GM23338 (cell line): ENCODE measurements around the gene KRTAP10-12. TPM values are rescaled to one million over a fixed set of nuclear protein-coding genes. Genes with fewer than 3 reads are reported as not detected.

Source experiments
- ATAC-seq: fragments of 200-7000 bp; cut with Tn5 transposase; 3 replicates; pipeline ENCODE4 v1.9.1; 2020
- DNase-seq: peaks from one replicate; pipeline ENCODE4 v3.0.0-alpha.2; 2015; ENCODE audit warnings: low spot score
- H2AFZ ChIP-seq: fragments of 200-600 bp; sonication (generic); 2 replicates; pipeline ENCODE4 v1.8.0; 2016; ENCODE audit warnings: antibody characterized with exemption, mild to moderate bottlenecking, moderate library complexity
- H3F3A ChIP-seq: fragments of 200-600 bp; sonication (generic); replicated peaks from 2 replicates; pipeline ENCODE4 v1.8.0; 2017; ENCODE audit warnings: antibody characterized with exemption, mixed run types, low read depth
- H3K27ac ChIP-seq: fragments of 200-600 bp; sonication (generic); 2 replicates; pipeline ENCODE4 v1.6.1; 2016; ENCODE audit warnings: low read depth
- H3K27me3 ChIP-seq: fragments of 200-600 bp; sonication (generic); 2 replicates; pipeline ENCODE4 v1.8.0; 2016; ENCODE audit warnings: mild to moderate bottlenecking, mixed run types, moderate library complexity; ENCODE audit not compliant: insufficient read depth
- H3K36me3 ChIP-seq: fragments of 200-600 bp; sonication (generic); 2 replicates; pipeline ENCODE4 v1.8.0; 2016; ENCODE audit warnings: mild to moderate bottlenecking; ENCODE audit not compliant: insufficient read depth
- H3K4me1 ChIP-seq: fragments of 200-600 bp; sonication (generic); 2 replicates; pipeline ENCODE4 v1.8.0; 2016; ENCODE audit warnings: mild to moderate bottlenecking, moderate library complexity; ENCODE audit not compliant: insufficient read depth
- H3K4me2 ChIP-seq: fragments of 200-600 bp; sonication (generic); 2 replicates; pipeline ENCODE4 v1.7.1; 2017; ENCODE audit warnings: mixed run types
- H3K4me3 ChIP-seq: fragments of 200-600 bp; sonication (generic); 2 replicates; pipeline ENCODE4 v1.6.1; 2016; ENCODE audit warnings: mixed run types
- H3K79me2 ChIP-seq: fragments of 200-600 bp; sonication (generic); replicated peaks from 2 replicates; pipeline ENCODE4 v1.8.0; 2017; ENCODE audit warnings: mild to moderate bottlenecking; ENCODE audit not compliant: insufficient read depth
- H3K9me2 ChIP-seq: fragments of 200-600 bp; sonication (generic); 2 replicates; pipeline ENCODE4 v1.8.0; 2017; ENCODE audit not compliant: insufficient read depth
- H4K20me1 ChIP-seq: fragments of 200-600 bp; sonication (generic); replicated peaks from 2 replicates; pipeline ENCODE4 v1.8.0; 2017; ENCODE audit warnings: mild to moderate bottlenecking; ENCODE audit not compliant: insufficient read depth
- H3K27ac Mint-ChIP-seq: 2 replicates; pipeline ENCODE4 v1.8.0; 2020; ENCODE audit warnings: inconsistent platforms, mild to moderate bottlenecking, moderate library complexity, mixed read lengths
- H3K27me3 Mint-ChIP-seq: 3 replicates; pipeline ENCODE4 v1.8.0; 2022; ENCODE audit warnings: low read depth, mild to moderate bottlenecking, moderate library complexity, mixed read lengths, inconsistent platforms; ENCODE audit not compliant: insufficient read depth, poor library complexity
- H3K36me3 Mint-ChIP-seq: 3 replicates; pipeline ENCODE4 v1.8.0; 2021; ENCODE audit warnings: low read depth, mild to moderate bottlenecking, inconsistent platforms, moderate library complexity, mixed read lengths
- H3K4me1 Mint-ChIP-seq: 3 replicates; pipeline ENCODE4 v1.8.0; 2020; ENCODE audit warnings: mild to moderate bottlenecking, inconsistent platforms, mixed read lengths
- H3K4me3 Mint-ChIP-seq: 3 replicates; pipeline ENCODE4 v1.8.0; 2021; ENCODE audit warnings: moderate library complexity, mild to moderate bottlenecking, inconsistent platforms, mixed read lengths
- H3K9me3 Mint-ChIP-seq: 3 replicates; pipeline ENCODE4 v1.8.0; 2020; ENCODE audit warnings: moderate library complexity, mild to moderate bottlenecking, inconsistent platforms, mixed read lengths
- EZH2 ChIP-seq: fragments of 200-600 bp; sonication (generic); IDR thresholded peaks from one replicate; pipeline ENCODE4 v1.8.0; 2017; ENCODE audit warnings: antibody characterized with exemption, mild to moderate bottlenecking, low read depth; ENCODE audit not compliant: unreplicated experiment
- STAT1 ChIP-seq: IDR thresholded peaks from one replicate; pipeline ENCODE4 v1.6.1; 2016; ENCODE audit warnings: antibody characterized with exemption; ENCODE audit not compliant: unreplicated experiment
- ZNF114 ChIP-seq: fragments of 250-450 bp; sonication (Bioruptor Pico); IDR thresholded peaks from 2 replicates; pipeline ENCODE4 v1.5.0; 2020; ENCODE audit warnings: mild to moderate bottlenecking, moderate library complexity
- ZNF331 ChIP-seq: fragments of 250-450 bp; sonication (Bioruptor Pico); IDR thresholded peaks from 2 replicates; pipeline ENCODE4 v1.5.0; 2020; ENCODE audit warnings: low read depth, mild to moderate bottlenecking, moderate library complexity
- polyA plus RNA-seq: library from polyadenylated mRNA; unstranded; fragments of >200 nt; fragmentation: Nextera tagmentation; extraction: Ambion mirVana; gene quantifications from 2 replicates; pipeline ENCODE4 v1.2.1, GENCODE V29; 2016
- total RNA-seq: library from RNA; depleted of rRNA; stranded (reverse); fragments of >200 nt; shearing (Covaris generic); gene quantifications from 2 replicates; pipeline ENCODE4 v1.2.3, GENCODE V29; 2014
- TF ChIP-seq, protein P1 (sequence below): IDR thresholded peaks from one replicate; pipeline ENCODE4 v1.6.1; 2018; ENCODE audit warnings: antibody characterized with exemption; ENCODE audit not compliant: unreplicated experiment
- TF ChIP-seq, protein P2 (sequence below): fragments of 250-450 bp; sonication (Bioruptor Pico); IDR thresholded peaks from 2 replicates; pipeline ENCODE4 v1.5.0; 2020; ENCODE audit warnings: mild to moderate bottlenecking, moderate library complexity

The KRTAP10-12 gene
- total and polyA plus RNA-seq, 2 experiments from 2014 or later = not detected

DNA sequence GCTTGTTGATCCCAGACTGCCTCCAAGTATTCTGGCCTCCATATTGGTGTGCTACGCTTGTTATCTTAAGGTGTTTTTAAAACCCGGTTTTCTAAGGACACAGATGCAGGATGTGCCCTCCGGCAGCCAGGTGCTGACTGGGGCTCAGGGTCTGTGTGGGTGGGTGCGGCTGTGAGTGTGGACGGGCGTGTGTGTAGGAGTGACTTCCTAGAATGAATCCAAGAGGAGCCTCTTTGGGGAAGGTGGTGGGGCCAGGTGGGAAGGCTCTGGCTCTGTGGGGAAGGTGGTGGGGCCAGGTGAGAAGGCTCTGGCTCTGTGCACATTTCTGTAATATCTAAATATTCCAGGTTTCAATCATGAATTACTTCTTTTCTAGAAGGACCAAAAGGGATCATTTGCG lies 27.2 kb downstream of the KRTAP10-12 start:
- H3K27ac ChIP-seq = no peak overlapping the region
- H3K27me3 ChIP-seq = peaks cover 22% of the 10 kb centered on the region
- H4K20me1 ChIP-seq = no peaks in the 10 kb centered on the region
- H3K27ac Mint-ChIP-seq = no peak overlapping the region
- peak overlapping the region; percentile 96; the same call in 1 of the 2 replicates for H2AFZ ChIP-seq
- H3K4me3 ChIP-seq = no peak overlapping the region
- H3K4me2 ChIP-seq = peak overlapping the region; percentile 78; the same call in 1 of the 2 replicates
- no peaks in the 10 kb centered on the region for H3K36me3 ChIP-seq
- H3K4me1 Mint-ChIP-seq = peaks cover 13% of the 10 kb centered on the region
- H3K36me3 Mint-ChIP-seq = no peaks in the 10 kb centered on the region
- no peaks in the 10 kb centered on the region for H3K9me2 ChIP-seq
- H3K79me2 ChIP-seq = no peaks in the 10 kb centered on the region
- H3K27me3 Mint-ChIP-seq = peaks cover 27% of the 10 kb centered on the region
- no peak for DNase-seq
- H3K9me3 Mint-ChIP-seq = peaks cover 3% of the 10 kb centered on the region; the same call in 1 of the 3 replicates
- H3F3A ChIP-seq = 0 out of 2 replicates have a peak, but pooled peaks cover 7% of the 10 kb centered on the region
- TF ChIP-seq ZNF331 (CRISPR knock-in tag) = no peak
- TF ChIP-seq ZNF114 (CRISPR knock-in tag) = no peak
- TF ChIP-seq, protein P1, sequence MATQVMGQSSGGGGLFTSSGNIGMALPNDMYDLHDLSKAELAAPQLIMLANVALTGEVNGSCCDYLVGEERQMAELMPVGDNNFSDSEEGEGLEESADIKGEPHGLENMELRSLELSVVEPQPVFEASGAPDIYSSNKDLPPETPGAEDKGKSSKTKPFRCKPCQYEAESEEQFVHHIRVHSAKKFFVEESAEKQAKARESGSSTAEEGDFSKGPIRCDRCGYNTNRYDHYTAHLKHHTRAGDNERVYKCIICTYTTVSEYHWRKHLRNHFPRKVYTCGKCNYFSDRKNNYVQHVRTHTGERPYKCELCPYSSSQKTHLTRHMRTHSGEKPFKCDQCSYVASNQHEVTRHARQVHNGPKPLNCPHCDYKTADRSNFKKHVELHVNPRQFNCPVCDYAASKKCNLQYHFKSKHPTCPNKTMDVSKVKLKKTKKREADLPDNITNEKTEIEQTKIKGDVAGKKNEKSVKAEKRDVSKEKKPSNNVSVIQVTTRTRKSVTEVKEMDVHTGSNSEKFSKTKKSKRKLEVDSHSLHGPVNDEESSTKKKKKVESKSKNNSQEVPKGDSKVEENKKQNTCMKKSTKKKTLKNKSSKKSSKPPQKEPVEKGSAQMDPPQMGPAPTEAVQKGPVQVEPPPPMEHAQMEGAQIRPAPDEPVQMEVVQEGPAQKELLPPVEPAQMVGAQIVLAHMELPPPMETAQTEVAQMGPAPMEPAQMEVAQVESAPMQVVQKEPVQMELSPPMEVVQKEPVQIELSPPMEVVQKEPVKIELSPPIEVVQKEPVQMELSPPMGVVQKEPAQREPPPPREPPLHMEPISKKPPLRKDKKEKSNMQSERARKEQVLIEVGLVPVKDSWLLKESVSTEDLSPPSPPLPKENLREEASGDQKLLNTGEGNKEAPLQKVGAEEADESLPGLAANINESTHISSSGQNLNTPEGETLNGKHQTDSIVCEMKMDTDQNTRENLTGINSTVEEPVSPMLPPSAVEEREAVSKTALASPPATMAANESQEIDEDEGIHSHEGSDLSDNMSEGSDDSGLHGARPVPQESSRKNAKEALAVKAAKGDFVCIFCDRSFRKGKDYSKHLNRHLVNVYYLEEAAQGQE = no peak
- no peak for TF ChIP-seq STAT1
- TF ChIP-seq EZH2 = no peak
- TF ChIP-seq, protein P2, sequence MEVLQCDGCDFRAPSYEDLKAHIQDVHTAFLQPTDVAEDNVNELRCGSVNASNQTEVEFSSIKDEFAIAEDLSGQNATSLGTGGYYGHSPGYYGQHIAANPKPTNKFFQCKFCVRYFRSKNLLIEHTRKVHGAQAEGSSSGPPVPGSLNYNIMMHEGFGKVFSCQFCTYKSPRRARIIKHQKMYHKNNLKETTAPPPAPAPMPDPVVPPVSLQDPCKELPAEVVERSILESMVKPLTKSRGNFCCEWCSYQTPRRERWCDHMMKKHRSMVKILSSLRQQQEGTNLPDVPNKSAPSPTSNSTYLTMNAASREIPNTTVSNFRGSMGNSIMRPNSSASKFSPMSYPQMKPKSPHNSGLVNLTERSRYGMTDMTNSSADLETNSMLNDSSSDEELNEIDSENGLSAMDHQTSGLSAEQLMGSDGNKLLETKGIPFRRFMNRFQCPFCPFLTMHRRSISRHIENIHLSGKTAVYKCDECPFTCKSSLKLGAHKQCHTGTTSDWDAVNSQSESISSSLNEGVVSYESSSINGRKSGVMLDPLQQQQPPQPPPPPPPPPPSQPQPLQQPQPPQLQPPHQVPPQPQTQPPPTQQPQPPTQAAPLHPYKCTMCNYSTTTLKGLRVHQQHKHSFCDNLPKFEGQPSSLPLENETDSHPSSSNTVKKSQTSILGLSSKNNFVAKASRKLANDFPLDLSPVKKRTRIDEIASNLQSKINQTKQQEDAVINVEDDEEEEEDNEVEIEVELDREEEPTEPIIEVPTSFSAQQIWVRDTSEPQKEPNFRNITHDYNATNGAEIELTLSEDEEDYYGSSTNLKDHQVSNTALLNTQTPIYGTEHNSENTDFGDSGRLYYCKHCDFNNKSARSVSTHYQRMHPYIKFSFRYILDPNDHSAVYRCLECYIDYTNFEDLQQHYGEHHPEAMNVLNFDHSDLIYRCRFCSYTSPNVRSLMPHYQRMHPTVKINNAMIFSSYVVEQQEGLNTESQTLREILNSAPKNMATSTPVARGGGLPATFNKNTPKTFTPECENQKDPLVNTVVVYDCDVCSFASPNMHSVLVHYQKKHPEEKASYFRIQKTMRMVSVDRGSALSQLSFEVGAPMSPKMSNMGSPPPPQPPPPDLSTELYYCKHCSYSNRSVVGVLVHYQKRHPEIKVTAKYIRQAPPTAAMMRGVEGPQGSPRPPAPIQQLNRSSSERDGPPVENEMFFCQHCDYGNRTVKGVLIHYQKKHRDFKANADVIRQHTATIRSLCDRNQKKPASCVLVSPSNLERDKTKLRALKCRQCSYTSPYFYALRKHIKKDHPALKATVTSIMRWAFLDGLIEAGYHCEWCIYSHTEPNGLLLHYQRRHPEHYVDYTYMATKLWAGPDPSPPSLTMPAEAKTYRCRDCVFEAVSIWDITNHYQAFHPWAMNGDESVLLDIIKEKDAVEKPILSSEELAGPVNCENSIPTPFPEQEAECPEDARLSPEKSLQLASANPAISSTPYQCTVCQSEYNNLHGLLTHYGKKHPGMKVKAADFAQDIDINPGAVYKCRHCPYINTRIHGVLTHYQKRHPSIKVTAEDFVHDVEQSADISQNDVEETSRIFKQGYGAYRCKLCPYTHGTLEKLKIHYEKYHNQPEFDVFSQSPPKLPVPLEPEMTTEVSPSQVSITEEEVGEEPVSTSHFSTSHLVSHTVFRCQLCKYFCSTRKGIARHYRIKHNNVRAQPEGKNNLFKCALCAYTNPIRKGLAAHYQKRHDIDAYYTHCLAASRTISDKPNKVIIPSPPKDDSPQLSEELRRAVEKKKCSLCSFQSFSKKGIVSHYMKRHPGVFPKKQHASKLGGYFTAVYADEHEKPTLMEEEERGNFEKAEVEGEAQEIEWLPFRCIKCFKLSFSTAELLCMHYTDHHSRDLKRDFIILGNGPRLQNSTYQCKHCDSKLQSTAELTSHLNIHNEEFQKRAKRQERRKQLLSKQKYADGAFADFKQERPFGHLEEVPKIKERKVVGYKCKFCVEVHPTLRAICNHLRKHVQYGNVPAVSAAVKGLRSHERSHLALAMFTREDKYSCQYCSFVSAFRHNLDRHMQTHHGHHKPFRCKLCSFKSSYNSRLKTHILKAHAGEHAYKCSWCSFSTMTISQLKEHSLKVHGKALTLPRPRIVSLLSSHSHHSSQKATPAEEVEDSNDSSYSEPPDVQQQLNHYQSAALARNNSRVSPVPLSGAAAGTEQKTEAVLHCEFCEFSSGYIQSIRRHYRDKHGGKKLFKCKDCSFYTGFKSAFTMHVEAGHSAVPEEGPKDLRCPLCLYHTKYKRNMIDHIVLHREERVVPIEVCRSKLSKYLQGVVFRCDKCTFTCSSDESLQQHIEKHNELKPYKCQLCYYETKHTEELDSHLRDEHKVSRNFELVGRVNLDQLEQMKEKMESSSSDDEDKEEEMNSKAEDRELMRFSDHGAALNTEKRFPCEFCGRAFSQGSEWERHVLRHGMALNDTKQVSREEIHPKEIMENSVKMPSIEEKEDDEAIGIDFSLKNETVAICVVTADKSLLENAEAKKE = no peak
- H3K4me3 Mint-ChIP-seq = peak overlapping the region; percentile 6; the same call in 1 of the 3 replicates
- ATAC-seq = no peak
- H3K4me1 ChIP-seq = peaks cover 12% of the 10 kb centered on the region
